A172 (cell line): ENCODE results near the gene RPS6KB2. TPM values are rescaled to one million over a fixed set of nuclear protein-coding genes. Genes with fewer than 3 reads are reported as not detected.

Source experiments
- DNase-seq: peaks from one replicate; pipeline ENCODE4 v3.0.0-alpha.2; 2015; ENCODE audit warnings: low spot score
- total RNA-seq: library from RNA; depleted of rRNA; stranded (reverse); fragments of >200 nt; shearing (Covaris generic); gene quantifications from 2 replicates; pipeline ENCODE4 v1.2.3, GENCODE V29; 2014

The RPS6KB2 gene
- total RNA-seq, 1 experiment from 2014 or later, result 83.6 TPM

GRCh38 chr11:67441731-67442351 is 13.5 kb downstream of the RPS6KB2 start:
- DNase-seq, result no peak

GRCh38 chr11:67442504-67443404 is 14.5 kb downstream of the RPS6KB2 start:
- DNase-seq, result no peak

- DNase-seq, result no peak
Measured at GRCh38 chr11:67445515-67445914, 17.2 kb downstream of the RPS6KB2 start.

GRCh38 chr11:67448220-67448609 is 19.9 kb downstream of the RPS6KB2 start:
- DNase-seq, result no peak

GRCh38 chr11:67449116-67449844 is 21.0 kb downstream of the RPS6KB2 start:
- no peak for DNase-seq

- DNase-seq, result no peak
Measured at GRCh38 chr11:67450796-67451657, 22.7 kb downstream of the RPS6KB2 start.

- no peak for DNase-seq
Measured at GRCh38 chr11:67451658-67451976, 23.3 kb downstream of the RPS6KB2 start.

- no peak for DNase-seq
Measured at GRCh38 chr11:67452141-67452952, 24.1 kb downstream of the RPS6KB2 start, which contains the start of gene GPR152. TSS of gene GPR152 (minus strand) at chr11:67452729. CDS start at chr11:67452724, 5 bp downstream.

GRCh38 chr11:67453816-67454732 is 25.8 kb downstream of the RPS6KB2 start:
- no peak for DNase-seq

- DNase-seq, result no peak
Measured at GRCh38 chr11:67455054-67455453, 26.8 kb downstream of the RPS6KB2 start, which contains the start of gene CABP4. TSS of gene CABP4 (plus strand) at chr11:67455354. CDS start at chr11:67455424, 70 bp downstream.

- no peak for DNase-seq
Measured at GRCh38 chr11:67456068-67456705, 27.9 kb downstream of the RPS6KB2 start.

- DNase-seq, result no peak
Measured at GRCh38 chr11:67457453-67457852, 29.2 kb downstream of the RPS6KB2 start.

GRCh38 chr11:67458266-67458665 is 30.0 kb downstream of the RPS6KB2 start:
- no peak for DNase-seq

- no peak for DNase-seq
Measured at GRCh38 chr11:67463186-67463585, 34.9 kb downstream of the RPS6KB2 start.

GRCh38 chr11:67463680-67464410 is 35.6 kb downstream of the RPS6KB2 start:
- DNase-seq, result peak; percentile 86

- peak; percentile 42 for DNase-seq
Measured at GRCh38 chr11:67464411-67465188, 36.3 kb downstream of the RPS6KB2 start.

- DNase-seq, result no peak
Measured at GRCh38 chr11:67465189-67465510, 36.9 kb downstream of the RPS6KB2 start.

- peak; percentile 29 for DNase-seq
Measured at GRCh38 chr11:67465530-67465929, 37.2 kb downstream of the RPS6KB2 start.
